SKM-1 (cell line): Measurements from ENCODE around the gene IL1RL1.
"Not testable (repeated sequence)": the region's sequence is repeated elsewhere in the genome, so short reads cannot be mapped to it uniquely, and the experiment has no call there.

Source experiments
- DNase-seq: peaks from one replicate; lab custom pipeline; 2025; ENCODE audit not compliant: unreplicated experiment; lab: John Stamatoyannopoulos, UW

IL1RL1 gene

GRCh38 chr2:102291319-102292075, 19.9 kb upstream of the IL1RL1 start:
- peak; percentile 83 for DNase-seq

GRCh38 chr2:102294802-102295489, 16.4 kb upstream of the IL1RL1 start:
- DNase-seq, result no peak

DNA sequence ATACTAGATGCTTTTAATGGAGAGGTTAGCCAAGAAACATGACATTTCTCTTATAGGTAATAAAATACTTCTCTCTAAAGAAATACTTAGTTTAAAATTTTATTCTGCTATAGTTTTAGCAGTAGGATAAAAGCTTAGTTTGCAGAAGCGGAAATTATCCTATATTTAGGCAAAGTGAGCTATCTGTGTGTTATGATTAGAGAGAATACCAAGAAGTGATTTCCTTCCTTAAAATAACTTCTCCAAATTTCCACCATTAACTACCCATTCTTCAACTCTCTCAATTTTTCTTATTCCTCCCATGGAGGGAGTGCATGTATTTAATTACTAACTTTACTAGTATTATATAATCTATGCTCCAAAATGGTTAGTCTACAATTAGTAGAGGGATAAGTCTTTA, 15.8 kb upstream of the IL1RL1 start:
- no peak for DNase-seq

- no peak for DNase-seq
These were observed 14.9 kb upstream of the IL1RL1 start for GRCh38 chr2:102296449-102296848.

GRCh38 chr2:102297891-102298290, 13.5 kb upstream of the IL1RL1 start:
- no peak for DNase-seq

DNA sequence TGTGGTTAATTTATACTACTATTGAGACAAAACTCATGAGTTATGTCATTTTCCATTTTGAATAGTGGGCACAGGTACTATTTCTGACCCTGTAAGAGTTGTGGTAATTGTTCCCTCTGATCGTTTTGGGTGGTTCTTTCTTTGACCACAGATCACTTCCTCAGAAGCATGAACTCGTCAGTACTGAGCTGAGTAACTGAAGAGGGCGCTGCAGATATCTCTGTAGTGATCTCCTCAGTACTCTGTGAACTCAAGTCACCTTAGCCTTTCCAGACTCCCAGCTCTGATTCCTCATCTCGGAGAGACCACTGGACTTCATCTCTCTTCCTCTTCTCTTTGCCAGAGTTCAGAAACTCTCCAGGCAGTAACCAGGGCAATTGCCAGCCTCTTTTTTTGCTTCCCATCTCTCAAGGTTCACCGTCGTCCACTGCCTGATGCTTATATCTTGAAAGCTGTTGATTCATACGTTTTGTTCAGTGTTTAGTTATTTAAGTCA, 9.4 kb upstream of the IL1RL1 start:
- peak; percentile 77 for DNase-seq

DNA sequence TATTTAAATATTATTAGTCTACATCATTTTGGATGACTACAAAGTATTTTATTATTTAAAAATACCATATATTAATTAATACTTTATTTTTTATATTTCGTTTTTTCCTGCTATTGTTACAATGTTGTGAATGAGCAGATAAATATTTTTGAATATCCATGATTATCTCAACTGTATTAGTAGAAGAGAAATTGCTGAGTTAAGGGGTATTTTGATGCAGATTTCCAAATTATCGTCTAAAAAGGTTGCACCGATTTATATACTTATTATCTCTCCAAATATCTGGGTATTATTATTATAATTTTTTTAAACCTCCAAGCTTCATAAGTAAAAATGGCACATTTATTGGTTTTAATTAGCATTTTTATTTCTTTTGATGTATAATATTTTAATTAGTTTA, 8.9 kb upstream of the IL1RL1 start:
- DNase-seq, result no peak

DNA sequence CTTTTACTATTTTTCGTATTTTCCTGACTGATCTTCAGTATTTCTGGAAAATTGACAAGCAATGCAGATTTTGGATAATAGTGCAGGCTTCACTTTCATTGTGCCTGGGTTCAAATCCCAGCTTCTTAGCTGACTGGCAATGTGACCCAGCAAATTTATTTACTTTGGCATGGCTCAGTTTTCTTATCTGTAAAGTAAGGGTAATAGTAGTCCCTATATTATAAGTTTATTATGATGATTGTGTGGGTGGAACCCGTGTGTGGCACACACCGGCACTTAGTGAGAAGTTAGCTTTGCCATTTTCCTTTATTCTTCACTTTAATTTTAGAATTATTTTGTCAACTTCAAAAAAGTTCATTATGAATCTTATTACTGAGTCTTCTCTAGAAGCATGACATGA, 7.8 kb upstream of the IL1RL1 start:
- DNase-seq, result no peak

DNA sequence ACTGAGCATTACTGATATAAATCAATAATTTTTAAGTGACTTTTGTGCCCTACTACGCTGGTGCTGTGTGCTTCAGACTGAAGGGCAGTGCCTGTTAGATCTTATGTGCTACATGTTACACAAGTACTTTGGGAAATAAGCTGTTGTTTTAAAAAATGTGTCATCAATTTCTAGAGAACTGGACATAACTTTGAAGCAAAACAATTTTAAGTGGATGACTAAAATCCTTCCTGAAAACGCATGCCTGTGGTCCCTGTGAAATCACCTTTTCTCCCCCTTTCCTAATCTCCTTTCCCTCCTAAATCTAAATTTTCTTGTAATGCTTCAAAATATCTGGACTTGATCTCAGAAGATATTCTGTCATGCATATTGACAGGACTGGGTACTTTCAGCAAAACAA, 7.1 kb upstream of the IL1RL1 start:
- no peak for DNase-seq

DNA sequence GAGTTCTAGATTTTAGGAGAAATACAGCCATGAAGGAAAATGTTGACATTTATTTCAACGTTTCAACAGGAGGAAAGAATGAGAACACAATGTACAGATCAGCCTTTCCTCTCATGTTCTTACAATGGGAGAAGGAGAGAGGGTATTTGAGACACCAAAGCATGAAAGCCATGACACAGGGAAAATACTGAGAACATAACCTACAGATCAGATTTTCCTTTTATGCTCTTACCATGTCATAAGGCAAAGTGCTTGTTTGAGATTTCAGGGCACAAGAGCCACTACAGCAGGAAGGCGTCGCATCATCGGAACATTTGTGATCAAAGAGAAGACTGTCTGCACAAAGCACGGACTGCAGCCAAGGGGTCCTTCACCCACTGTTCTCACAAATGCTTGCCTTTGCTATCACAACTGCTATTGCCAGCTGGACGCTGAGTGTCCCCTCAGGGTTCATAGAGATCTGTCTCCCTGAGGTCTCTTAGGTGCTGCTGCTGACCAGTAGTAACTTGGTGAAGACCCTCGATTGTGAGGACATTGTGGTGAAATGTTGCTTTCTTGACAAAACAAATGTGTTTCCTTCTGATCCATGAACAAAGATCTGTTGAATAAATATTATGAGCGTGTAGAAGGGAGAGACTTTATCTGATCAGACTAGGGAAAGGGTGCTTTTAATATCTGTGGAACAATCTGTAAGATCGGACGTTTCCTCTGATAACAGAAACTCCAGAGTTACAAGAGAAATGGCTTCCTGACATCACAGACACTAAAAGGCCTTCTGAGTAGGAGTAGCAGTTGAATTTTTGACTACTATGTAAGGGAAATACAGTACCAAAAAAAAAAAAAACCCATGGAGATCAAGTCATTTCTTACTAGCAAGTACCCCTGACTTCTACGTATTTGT, 6.4 kb upstream of the IL1RL1 start:
- no peak for DNase-seq

DNA sequence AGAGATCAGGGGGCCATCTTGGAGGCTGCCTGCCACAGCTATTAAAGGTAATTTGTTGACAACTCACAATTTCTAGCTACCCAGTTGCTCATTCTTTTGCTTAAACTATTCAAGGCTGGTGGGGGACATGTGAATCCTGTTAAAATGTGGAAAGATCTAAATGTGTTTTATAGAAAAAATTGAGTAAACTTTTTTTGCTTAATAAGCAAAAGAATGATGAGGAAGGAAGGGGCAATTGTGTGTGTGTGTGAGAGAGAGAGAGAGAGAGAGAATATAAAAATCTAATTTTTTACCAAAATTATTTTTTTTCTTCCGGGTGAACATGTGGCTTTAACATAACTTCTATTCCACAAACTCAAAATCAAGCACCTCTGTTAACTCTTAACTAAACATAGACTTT, 5.2 kb upstream of the IL1RL1 start:
- no peak for DNase-seq

GRCh38 chr2:102313025-102313424, 1.7 kb downstream of the IL1RL1 start:
- no peak for DNase-seq

- DNase-seq, result no peak
These were observed 2.1 kb downstream of the IL1RL1 start for GRCh38 chr2:102313471-102313870.

GRCh38 chr2:102313950-102314349, 2.6 kb downstream of the IL1RL1 start:
- no peak for DNase-seq

- DNase-seq, result no peak
These were observed 4.6 kb downstream of the IL1RL1 start for GRCh38 chr2:102315921-102316320.

DNA sequence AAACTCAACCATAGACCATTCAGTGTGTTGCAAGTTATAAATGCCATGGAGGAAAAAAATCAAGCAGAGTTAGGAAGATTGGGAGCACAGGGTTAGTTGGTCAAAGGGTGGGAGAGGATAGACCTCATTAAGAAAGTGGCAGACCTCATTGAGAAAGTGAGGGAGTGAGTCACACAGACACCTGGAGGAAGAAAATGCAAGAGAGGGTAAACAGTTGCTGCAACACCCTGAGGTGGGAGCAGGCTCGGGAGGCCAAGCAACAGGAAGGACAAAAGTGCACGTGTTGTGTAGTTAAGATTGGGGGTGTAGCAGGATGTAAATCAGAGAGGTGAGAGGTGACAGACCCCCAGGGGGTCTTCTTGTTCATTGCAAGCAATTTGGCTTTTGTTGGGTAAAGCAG, 6.4 kb downstream of the IL1RL1 start:
- no peak for DNase-seq

GRCh38 chr2:102318437-102318836, 7.1 kb downstream of the IL1RL1 start:
- DNase-seq, result no peak

DNA sequence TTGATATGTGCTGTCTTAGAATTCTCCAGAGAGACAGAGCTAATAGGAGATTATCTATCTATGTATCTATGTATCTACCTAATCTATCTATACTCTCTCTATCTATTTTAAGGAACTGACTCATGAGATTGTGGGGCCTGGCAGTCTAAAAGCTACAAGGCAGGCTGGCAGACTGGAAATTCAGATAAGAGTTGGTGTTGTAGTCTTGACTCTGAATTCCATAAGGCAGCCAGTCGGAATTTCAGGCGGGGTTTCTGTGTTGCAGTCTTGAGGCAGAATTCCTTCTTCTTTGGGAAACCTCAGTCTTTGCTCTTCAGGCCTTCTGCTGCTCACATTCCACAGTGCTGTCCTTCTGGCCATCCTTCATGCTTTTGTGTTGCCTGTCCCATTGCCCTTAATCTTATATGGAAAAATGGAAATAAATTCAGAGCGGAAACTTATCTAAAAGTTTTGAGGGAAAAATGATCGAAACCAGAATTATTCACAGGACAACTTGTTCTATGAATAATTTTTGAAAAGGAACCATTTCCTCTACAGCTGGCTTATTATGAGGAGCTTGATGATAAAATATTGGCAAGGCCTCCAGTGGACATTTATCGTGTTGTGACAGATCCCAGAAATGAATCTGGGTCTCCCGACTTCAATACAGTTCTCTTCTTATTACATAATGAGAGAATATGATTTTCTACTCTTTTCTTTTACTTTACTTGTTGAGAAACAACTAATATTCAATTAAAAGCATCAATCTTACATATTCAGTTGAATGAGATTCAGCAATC, 10.8 kb downstream of the IL1RL1 start:
- DNase-seq, result no peak

GRCh38 chr2:102324914-102325313, 13.6 kb downstream of the IL1RL1 start:
- DNase-seq, result not testable (repeated sequence)

GRCh38 chr2:102331311-102331980, 20.1 kb downstream of the IL1RL1 start:
- no peak for DNase-seq
